ENCODE data around the gene NLRP6.
"Not testable (repeated sequence)": the region's sequence is repeated elsewhere in the genome, so short reads cannot be mapped to it uniquely, and the experiment has no call there.

Gene NLRP6

GRCh38 chr11:309979-310572, 31.9 kb downstream of the NLRP6 start:
- not testable (repeated sequence) for DNase-seq

DNA sequence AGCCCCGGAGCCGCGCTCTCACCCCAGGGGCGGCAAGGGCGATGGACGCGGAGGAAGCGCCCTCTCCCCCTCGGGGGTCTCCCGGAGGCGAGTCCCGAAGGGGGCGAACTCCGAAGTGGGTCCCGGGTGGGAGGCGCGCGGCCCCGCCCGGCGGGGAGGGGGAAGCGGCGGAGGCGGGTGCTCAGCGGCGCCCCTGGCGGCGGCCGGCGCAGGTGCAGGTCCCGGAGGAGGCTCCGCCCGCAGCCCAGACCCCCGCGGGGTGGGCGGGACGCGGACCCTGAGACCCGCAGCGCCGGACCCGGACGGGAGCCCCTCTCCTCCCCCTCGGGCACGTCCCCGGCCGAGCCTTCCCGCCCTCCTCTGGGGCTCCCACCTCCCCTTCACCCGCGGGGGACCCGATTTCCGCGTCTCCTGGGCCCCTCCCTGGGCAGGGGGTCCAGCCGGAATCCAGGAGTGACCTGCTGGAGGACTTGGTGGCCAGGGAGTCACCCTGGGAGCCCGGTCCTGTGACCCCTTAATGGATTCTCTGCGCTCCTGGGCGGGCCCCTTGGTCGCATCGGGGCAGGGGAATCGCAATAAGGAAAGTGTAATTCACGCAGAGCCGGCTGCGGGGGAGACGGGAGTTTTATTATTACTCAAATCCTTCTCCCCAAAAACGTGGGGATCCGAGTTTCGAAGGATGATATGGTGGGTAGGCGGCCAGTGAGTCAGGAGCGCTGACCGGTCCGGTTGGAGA, 33.0 kb downstream of the NLRP6 start:
- not testable (repeated sequence) for DNase-seq

DNA sequence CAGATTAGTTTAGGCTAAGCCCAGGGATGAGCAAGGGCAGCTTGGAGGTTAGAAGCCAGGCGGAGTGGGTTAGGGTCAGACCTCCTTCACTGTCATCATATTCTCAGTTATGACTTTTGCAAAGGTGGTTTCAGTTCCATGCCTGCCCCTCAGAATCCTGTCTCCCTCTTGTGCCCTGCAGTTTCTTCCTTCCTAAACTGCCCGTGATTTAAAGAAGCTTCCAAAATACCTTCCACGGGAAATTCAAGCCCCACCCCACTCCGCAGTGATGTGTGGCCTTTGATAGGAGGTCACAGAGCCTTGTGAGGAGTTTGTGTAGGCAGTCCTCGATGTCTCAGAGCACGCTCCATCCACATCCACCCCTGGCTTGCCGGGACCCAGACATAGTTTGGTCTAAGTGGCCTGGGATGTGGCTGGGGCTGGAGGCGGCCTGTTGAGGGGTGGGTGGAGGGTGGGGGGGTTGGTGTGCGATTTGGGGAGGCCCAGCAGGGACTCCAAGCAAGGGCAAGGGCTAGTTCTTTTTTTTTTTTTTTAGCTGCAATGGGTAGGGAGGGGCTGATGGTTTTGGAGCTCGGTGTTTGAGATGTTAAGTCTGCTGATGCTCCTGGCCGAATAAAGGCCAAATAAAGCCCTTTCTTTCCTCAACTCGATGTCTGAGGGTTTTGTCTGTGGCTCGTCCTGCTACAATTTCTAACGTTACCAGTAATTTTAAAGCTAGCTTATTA, 34.0 kb downstream of the NLRP6 start:
- DNase-seq, result no peak

DNA sequence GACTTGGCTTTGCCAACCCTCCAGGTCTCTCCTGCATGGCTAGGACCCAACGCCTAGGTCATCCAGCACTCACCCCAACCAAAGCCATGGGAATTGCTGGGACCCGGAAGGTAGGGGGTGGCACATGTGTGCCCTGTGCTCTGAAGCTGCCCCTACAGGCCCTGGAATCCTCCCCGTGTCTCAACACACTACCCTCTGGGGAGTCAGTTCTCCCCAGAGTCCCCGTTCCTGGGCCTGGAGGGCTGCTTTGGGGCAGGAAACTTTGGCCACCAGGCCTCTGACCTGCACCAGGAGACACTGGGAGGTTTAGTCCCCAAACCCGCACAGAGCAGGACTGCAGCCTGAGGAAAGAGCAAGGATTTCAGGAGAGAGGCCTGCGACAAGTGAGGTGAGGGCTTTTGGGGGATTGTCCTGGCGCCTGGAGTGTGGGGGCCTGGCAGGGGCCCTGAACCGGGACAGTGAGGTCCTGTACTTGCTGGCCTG, 35.1 kb downstream of the NLRP6 start:
- DNase-seq, result no peak

DNA sequence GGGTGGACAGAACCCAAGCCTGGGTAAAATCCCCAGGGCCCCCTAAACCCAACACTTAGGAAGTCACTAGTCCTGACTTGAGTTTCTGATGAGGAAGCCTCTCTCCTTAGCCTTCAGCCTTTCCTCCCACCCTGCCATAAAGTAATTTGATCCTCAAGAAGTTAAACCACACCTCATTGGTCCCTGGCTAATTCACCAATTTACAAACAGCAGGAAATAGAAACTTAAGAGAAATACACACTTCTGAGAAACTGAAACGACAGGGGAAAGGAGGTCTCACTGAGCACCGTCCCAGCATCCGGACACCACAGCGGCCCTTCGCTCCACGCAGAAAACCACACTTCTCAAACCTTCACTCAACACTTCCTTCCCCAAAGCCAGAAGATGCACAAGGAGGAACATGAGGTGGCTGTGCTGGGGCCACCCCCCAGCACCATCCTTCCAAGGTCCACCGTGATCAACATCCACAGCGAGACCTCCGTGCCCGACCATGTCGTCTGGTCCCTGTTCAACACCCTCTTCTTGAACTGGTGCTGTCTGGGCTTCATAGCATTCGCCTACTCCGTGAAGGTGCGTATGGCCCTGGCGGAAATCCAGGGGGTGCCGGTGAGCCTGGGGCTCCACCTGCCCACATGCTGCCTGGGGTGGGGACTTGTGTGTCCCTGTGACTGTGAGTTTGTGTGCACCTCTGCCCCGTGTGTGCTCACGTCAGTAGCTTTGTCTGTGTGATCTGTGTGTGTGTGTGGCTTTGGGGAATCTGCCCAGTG, 35.8 kb downstream of the NLRP6 start, which contains the start of gene IFITM1:
IFITM1 (plus strand) TSS at position 254 of the 767 bp plus-strand sequence; CDS start at position 385, 131 bp downstream.
- no peak for DNase-seq

- DNase-seq, result not testable (repeated sequence)
Observed at GRCh38 chr11:314554-314875, 36.3 kb downstream of the NLRP6 start.

GRCh38 chr11:315051-315481, 36.9 kb downstream of the NLRP6 start:
- DNase-seq, result no peak

DNA sequence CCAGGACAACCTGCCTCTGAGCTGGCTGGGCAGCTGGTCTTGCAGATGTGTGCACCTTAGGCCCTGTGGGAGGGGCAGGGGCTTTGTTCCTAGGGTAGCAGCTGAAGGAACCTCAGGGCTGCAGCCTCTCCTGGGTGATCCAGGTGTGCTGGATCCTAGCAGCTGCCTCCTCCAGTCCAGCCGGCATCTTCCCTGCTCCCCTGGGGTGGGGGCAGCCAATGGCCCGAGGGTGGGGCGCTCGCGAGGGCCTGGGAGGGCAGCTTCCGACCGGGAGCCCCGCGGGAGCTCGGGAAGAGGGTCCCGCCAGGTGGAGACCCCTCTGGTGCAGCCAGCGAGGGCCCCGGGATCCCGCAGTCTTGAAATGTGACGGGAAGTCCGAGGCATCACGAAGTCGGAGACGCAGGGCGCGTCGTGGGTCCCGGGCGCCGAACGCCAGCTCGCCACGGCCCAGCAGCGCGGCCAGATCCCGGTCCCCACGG, 37.3 kb downstream of the NLRP6 start:
- no peak for DNase-seq

- DNase-seq, result no peak
Observed at GRCh38 chr11:316031-316701, 38.0 kb downstream of the NLRP6 start.

DNA sequence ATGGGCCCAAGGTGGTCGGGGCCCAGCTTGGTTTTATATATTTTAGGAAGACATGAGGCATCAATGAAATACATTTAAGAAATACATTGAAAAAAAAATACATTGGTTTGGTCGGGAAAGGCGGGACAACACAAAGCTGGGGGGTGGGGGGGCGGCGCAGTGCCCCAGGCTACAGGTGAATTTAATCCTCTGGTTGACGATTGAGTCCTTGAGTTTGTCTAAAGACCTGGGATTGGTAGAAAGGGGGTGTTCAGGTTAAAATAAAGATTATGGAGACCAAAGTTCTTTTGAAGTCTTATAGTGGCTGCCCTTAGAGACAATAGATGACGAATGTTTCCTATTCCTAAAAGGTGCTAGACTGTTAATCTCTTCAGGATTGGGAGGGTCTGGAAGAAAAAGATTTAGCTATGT, 38.7 kb downstream of the NLRP6 start:
- DNase-seq, result no peak

GRCh38 chr11:317668-318404, 39.6 kb downstream of the NLRP6 start:
- not testable (repeated sequence) for DNase-seq

DNA sequence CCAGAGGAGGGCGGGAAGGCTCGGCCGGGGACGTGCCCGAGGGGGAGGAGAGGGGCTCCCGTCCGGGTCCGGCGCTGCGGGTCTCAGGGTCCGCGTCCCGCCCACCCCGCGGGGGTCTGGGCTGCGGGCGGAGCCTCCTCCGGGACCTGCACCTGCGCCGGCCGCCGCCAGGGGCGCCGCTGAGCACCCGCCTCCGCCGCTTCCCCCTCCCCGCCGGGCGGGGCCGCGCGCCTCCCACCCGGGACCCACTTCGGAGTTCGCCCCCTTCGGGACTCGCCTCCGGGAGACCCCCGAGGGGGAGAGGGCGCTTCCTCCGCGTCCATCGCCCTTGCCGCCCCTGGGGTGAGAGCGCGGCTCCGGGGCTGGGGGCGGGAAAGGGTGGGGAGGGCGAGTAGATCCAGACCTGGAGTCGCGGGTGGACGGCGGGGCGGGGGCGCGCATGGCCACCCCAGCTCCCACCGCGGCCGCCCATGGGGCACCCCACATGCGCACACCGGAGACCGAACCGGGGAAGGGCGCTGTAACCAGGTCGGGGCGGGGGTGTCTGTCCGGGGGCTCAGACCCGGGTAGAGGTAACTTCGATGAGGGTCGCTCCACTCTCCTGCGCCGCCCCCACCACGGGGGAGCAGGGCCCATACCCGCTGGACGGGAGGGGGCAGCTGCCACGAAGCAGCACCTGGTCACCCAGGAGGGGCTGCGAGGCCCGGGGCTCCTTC, 40.4 kb downstream of the NLRP6 start:
- DNase-seq, result not testable (repeated sequence)

DNA sequence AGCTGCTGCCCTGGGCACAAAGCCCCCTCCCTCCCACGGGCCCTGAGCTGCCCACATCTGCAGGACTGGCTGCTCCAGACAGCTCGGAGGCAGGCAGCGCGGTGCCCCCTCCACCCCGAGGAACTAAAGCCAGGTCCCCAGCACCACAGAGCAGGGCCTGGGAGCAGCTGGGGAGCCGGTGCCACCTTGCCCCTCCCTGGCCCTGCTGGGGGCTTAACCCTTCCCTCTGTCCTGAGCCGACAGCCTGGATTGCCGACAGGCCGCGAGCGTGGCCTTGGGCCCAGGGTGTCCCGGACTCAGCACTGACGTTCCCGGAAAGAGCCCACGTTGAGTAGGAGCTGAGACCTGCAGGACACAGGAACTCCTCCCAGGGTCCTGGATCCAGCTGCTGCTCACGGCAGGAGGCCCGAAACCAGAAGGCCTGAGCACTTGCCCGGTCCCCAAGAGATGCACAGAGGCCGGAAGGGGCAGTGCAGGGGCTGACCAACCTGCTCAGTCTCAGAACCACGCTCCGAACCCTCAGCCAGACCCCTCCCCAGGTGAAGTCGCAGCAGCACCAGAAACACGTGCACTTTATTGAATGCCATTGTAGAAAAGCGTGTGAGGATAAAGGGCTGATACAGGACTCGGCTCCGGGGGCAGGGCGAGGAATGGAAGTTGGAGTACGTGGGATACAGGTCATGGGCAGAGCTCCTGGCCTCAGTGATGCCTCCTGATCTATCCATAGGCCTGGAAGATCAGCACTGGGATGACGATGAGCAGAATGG, 41.1 kb downstream of the NLRP6 start:
- DNase-seq, result not testable (repeated sequence)

DNA sequence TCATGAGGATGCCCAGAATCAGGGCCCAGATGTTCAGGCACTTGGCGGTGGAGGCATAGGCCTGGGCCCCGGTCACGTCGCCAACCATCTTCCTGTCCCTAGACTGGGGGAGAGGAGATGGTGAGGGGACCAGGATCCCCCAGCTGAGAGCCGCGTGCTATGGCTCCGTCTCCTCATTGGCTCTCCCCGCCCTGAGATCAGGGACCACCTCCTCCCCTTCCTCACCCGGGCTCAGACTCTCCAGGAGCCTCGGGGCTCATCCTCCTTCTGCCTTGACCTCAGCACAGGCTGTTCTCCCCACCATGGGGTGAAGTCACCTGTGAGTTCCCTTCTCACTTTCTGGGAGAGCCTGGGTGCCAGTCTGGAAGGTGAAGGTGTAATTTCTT, 41.7 kb downstream of the NLRP6 start:
- DNase-seq, result not testable (repeated sequence)

GRCh38 chr11:324156-324555, 45.9 kb downstream of the NLRP6 start:
- DNase-seq, result no peak

DNA sequence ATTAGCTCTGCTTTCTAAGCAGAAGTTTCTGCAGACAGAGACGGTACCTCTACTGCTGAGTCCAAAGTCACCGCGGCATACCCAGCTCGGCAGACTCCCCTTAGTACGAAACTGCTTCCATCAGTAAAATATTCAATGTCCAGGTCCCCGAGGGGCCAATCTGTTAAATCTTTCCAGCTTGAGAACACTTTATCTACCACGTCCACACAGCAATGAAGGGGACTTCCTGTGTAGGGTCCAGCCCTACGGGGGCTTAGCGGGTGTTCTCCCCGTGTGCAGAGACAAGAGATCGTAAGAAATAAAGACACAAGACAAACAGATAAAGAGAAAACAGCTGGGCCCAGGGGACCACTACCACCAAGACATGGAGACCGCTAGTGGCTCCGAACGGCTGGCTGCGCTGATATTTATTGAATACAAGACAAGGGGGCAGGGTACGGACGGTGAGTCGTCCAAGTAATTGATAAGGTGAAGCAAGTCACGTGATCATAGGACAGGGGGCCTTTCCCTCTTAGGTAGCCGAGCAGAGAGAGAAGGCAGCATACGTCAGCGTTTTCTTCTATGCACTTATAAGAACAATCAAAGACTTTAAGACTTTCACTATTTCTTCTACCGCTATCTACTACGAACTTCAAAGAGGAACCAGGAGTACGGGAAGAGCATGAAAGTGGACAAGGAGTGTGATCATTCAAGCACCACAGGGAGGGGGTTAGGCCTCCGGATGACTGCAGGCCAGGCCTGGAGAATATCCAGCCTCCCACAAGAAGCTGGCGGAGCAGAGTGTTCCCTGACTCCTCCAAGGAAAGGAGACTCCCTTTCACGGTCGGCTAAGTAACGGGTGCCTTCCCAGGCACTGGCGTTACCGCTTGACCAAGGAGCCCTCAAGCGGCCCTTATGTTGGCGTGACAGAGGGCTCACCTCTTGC, 46.6 kb downstream of the NLRP6 start:
- DNase-seq, result not testable (repeated sequence)

DNA sequence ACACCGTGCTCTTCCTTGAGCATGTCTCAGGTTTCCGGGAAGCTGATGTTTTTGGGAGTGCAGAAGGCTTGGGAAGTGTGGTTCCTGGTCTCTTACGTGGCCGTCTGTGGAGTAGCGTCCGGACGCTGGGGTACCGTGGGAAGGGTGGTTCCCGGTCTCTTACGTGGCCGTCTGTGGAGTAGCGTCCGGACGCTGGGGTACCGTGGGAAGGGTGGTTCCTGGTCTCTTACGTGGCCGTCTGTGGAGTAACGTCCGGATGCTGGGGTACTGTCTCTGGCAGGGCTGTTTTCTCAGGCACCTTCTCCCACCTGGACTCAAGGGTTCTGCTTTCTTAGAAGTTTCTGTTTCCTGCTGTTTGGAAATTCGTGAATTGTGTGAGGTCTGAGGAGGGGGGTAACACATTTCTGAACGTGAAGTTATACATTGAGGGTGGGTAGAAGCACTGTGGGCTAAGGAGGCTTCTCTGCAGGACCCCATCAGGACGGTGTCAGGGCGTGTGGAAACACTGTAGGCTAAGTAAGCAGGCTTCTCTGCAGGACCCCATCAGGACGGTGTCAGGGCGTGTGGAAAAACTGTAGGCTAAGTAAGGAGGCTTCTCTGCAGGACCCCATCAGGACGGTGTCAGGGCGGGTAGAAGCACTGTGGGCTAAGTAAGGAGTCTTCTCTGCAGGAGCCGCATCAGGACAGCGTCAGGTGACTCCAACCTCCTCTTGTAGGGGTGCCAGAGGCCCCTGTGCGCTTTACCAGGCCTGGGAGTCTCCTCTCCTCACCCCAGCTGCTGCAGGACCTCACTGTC, 47.8 kb downstream of the NLRP6 start:
- DNase-seq, result no peak

DNA sequence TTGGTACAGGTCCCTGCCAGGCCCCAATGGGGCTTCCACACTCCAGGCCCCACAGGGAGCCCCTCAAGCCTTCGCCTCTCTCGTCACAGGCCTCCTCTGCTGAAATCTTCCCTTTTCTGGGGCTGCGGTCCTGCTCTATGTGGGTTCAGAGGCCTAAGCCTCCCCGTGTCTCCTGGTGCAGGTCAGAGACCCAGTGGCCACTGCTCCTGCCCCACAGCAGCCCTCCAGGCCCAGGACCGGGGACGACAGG, 48.3 kb downstream of the NLRP6 start:
- no peak for DNase-seq

Measured in stimulated activated CD4-positive, alpha-beta T cell treated with anti-CD3 and anti-CD28 coated beads, Interleukin-2, amount 100 ng/mL, for 48 hours (primary cell).